Measurements from ENCODE around the gene EEF1AKMT2.

DNA sequence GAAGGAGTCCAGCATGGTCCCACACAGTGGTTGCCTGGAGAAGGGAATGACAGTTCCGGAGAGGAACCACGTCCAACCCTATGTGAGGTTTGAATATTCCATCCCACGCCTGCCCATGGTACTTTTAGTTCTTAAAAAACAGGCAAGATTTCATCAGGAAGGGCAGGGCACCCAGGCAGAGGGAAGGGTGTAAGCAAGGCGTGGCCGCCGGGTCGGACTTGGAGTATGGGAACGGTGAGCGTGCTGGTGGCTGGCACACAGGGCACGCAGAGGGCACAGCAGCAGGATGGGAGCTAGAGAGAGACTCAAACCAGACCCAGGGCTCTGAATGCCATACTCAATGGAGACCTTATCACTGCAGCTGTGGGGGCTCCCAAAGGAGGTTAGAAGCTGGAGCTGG is 81.8 kb downstream of the EEF1AKMT2 start:
- TF ChIP-seq EZH2phosphoT487 (IDR thresholded peaks at IDR 0.05; ENCODE audit: borderline replicate concordance, low read length), result no peak
- TF ChIP-seq, protein P1, sequence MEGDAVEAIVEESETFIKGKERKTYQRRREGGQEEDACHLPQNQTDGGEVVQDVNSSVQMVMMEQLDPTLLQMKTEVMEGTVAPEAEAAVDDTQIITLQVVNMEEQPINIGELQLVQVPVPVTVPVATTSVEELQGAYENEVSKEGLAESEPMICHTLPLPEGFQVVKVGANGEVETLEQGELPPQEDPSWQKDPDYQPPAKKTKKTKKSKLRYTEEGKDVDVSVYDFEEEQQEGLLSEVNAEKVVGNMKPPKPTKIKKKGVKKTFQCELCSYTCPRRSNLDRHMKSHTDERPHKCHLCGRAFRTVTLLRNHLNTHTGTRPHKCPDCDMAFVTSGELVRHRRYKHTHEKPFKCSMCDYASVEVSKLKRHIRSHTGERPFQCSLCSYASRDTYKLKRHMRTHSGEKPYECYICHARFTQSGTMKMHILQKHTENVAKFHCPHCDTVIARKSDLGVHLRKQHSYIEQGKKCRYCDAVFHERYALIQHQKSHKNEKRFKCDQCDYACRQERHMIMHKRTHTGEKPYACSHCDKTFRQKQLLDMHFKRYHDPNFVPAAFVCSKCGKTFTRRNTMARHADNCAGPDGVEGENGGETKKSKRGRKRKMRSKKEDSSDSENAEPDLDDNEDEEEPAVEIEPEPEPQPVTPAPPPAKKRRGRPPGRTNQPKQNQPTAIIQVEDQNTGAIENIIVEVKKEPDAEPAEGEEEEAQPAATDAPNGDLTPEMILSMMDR (IDR thresholded peaks at IDR 0.05; ENCODE audit: low read depth, low read length, poor library complexity, severe bottlenecking), result no peak
